ENCODE measurements around the gene COL27A1.

Gene COL27A1

GRCh38 chr9:114275246-114276004, 120.1 kb downstream of the COL27A1 start:
- H3K4me3 ChIP-seq (ENCODE audit: low read depth, low read length), result no peak overlapping the region
- TF ChIP-seq, protein P1, sequence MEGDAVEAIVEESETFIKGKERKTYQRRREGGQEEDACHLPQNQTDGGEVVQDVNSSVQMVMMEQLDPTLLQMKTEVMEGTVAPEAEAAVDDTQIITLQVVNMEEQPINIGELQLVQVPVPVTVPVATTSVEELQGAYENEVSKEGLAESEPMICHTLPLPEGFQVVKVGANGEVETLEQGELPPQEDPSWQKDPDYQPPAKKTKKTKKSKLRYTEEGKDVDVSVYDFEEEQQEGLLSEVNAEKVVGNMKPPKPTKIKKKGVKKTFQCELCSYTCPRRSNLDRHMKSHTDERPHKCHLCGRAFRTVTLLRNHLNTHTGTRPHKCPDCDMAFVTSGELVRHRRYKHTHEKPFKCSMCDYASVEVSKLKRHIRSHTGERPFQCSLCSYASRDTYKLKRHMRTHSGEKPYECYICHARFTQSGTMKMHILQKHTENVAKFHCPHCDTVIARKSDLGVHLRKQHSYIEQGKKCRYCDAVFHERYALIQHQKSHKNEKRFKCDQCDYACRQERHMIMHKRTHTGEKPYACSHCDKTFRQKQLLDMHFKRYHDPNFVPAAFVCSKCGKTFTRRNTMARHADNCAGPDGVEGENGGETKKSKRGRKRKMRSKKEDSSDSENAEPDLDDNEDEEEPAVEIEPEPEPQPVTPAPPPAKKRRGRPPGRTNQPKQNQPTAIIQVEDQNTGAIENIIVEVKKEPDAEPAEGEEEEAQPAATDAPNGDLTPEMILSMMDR (IDR thresholded peaks at IDR 0.05; ENCODE audit: borderline replicate concordance, insufficient read depth, low read depth, low read length), result no peak

- no peak overlapping the region for H3K4me3 ChIP-seq (ENCODE audit: low read depth, low read length)
- TF ChIP-seq, protein P1 (IDR thresholded peaks at IDR 0.05; ENCODE audit: borderline replicate concordance, insufficient read depth, low read depth, low read length), result no peak
These were observed 121.8 kb downstream of the COL27A1 start for GRCh38 chr9:114276908-114277821.

GRCh38 chr9:114278356-114278755, 123.0 kb downstream of the COL27A1 start:
- TF ChIP-seq, protein P1 (IDR thresholded peaks at IDR 0.05; ENCODE audit: borderline replicate concordance, insufficient read depth, low read depth, low read length), result no peak
- H3K4me3 ChIP-seq (ENCODE audit: low read depth, low read length), result no peak overlapping the region

- no peak overlapping the region for H3K4me3 ChIP-seq (ENCODE audit: low read depth, low read length)
- TF ChIP-seq, protein P1 (IDR thresholded peaks at IDR 0.05; ENCODE audit: borderline replicate concordance, insufficient read depth, low read depth, low read length), result no peak
These were observed 123.7 kb downstream of the COL27A1 start for GRCh38 chr9:114278881-114279570.

GRCh38 chr9:114279693-114280092, 124.4 kb downstream of the COL27A1 start:
- no peak overlapping the region for H3K4me3 ChIP-seq (ENCODE audit: low read depth, low read length)
- TF ChIP-seq, protein P1 (IDR thresholded peaks at IDR 0.05; ENCODE audit: borderline replicate concordance, insufficient read depth, low read depth, low read length), result no peak

- TF ChIP-seq, protein P1 (IDR thresholded peaks at IDR 0.05; ENCODE audit: borderline replicate concordance, insufficient read depth, low read depth, low read length), result no peak
- no peak overlapping the region for H3K4me3 ChIP-seq (ENCODE audit: low read depth, low read length)
These were observed 125.5 kb downstream of the COL27A1 start for GRCh38 chr9:114280636-114281472.

Data from GM12875 (cell line).